CD4-positive, CD25-positive, alpha-beta regulatory T cell (primary cell): ENCODE data around the gene PCDHA4. TPM values are rescaled to one million over a fixed set of nuclear protein-coding genes. Genes with fewer than 3 reads are reported as not detected.

Source experiments
- ATAC-seq, 2 donors: fragments of 150-1000 bp; cut with Tn5 transposase; one replicate each; pipeline ENCODE4 v1.10.0; 2021; ENCODE audit warnings: low read depth in 2 of 2, moderate number of reproducible peaks in 2 of 2, moderate library complexity in 1 of 2
- DNase-seq, 3 donors: peaks; one replicate each; pipeline versions ENCODE4 v3.0.0 to v3.0.0-alpha.2; 2012 to 2022; ENCODE audit warnings: mixed read lengths in 1 of 3
- H3K27ac ChIP-seq: one replicate; pipeline ENCODE4 v1.7.0; 2013; ENCODE audit warnings: mild to moderate bottlenecking, low read length; ENCODE audit not compliant: insufficient read depth, poor library complexity, severe bottlenecking
- H3K27me3 ChIP-seq: one replicate; pipeline ENCODE4 v1.7.0; 2013; ENCODE audit warnings: low read length; ENCODE audit not compliant: control insufficient read depth, insufficient read depth
- H3K36me3 ChIP-seq: one replicate; pipeline ENCODE4 v1.7.0; 2013; ENCODE audit warnings: mild to moderate bottlenecking, low read length, moderate library complexity; ENCODE audit not compliant: control insufficient read depth, insufficient read depth
- H3K4me1 ChIP-seq: 2 replicates; pipeline ENCODE4 v1.7.0; 2013; ENCODE audit warnings: mild to moderate bottlenecking, low read length; ENCODE audit not compliant: insufficient read depth, control insufficient read depth, poor library complexity, severe bottlenecking
- H3K4me3 ChIP-seq: one replicate; pipeline ENCODE4 v1.7.0; 2013; ENCODE audit warnings: low read depth, mild to moderate bottlenecking, low read length, moderate library complexity
- H3K9me3 ChIP-seq, 2 experiments: 1 replicate in 1 of 2; 2 replicates in 1 of 2; pipeline ENCODE4 v1.7.0; 2013; ENCODE audit warnings: low read length in 2 of 2, mild to moderate bottlenecking in 1 of 2, moderate library complexity in 1 of 2; ENCODE audit not compliant: control insufficient read depth in 2 of 2
- H3K27ac Mint-ChIP-seq, 3 donors: one replicate each; pipeline ENCODE4 v1.8.0; 2020 to 2022; ENCODE audit warnings: mild to moderate bottlenecking in 3 of 3, mixed read lengths in 3 of 3, moderate library complexity in 2 of 3
- H3K27me3 Mint-ChIP-seq: one replicate; pipeline ENCODE4 v1.8.0; 2022; ENCODE audit warnings: mild to moderate bottlenecking, mixed read lengths
- H3K36me3 Mint-ChIP-seq: one replicate; pipeline ENCODE4 v1.8.0; 2020; ENCODE audit warnings: mixed read lengths
- H3K4me1 Mint-ChIP-seq, 4 donors: one replicate each; pipeline ENCODE4 v1.8.0; 2020 to 2022; ENCODE audit warnings: mixed read lengths in 4 of 4, mild to moderate bottlenecking in 1 of 4
- H3K4me3 Mint-ChIP-seq, 4 donors: one replicate each; pipeline ENCODE4 v1.8.0; 2020 to 2022; ENCODE audit warnings: mild to moderate bottlenecking in 4 of 4, mixed read lengths in 4 of 4, moderate library complexity in 3 of 4
- H3K9me3 Mint-ChIP-seq, 7 donors: one replicate each; pipeline ENCODE4 v1.8.0; 2020 to 2022; ENCODE audit warnings: mixed read lengths in 7 of 7, mild to moderate bottlenecking in 3 of 7, moderate library complexity in 2 of 7
- polyA plus RNA-seq, 4 donors: library from polyadenylated mRNA; unstranded; fragments of 300-500 nt; fragmentation: Illumina TruSeq; gene quantifications; one replicate each; pipeline ENCODE4 v1.2.3, GENCODE V29; 2021
- total RNA-seq: library from RNA; stranded (reverse); gene quantifications from one replicate; pipeline ENCODE4 v1.2.3, GENCODE V29; 2022

Gene PCDHA4
- total and polyA plus RNA-seq, 5 donors from 2014 or later, result not detected

DNA sequence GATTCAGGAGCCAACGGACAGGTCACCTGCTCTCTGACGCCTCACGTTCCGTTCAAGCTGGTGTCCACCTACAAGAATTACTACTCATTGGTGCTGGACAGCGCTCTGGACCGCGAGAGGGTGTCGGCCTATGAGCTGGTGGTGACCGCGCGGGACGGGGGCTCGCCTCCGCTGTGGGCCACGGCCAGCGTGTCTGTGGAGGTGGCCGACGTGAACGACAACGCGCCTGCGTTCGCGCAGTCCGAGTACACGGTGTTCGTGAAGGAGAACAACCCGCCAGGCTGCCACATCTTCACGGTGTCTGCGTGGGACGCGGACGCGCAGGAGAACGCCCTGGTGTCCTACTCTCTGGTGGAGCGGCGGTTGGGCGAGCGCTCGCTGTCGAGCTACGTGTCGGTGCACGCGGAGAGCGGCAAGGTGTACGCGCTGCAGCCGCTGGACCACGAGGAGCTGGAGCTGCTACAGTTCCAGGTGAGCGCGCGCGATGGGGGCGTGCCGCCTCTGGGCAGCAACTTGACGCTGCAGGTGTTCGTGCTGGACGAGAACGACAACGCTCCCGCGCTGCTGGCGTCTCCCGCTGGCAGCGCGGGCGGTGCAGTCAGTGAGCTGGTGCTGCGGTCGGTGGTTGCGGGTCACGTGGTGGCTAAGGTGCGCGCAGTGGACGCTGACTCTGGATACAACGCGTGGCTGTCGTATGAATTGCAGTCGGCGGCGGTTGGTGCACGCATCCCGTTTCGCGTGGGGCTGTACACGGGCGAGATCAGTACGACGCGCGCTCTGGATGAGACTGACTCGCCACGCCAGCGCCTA, 50.5 kb downstream of the PCDHA4 start:
- no peak overlapping the region for H3K4me3 ChIP-seq
- Mint-ChIP-seq H3K27me3 (no peaks in the 10 kb centered on the region), H3K27ac (no peak overlapping the region), H3K4me1 (no peaks in the 10 kb centered on the region), H3K9me3 (peaks cover 3 to 33% (median 6%) of the 10 kb centered on the region in 7 donors), H3K4me3 (no peak overlapping the region), H3K36me3 (no peaks in the 10 kb centered on the region)
- no peaks in the 10 kb centered on the region for H3K27me3 ChIP-seq
- H3K36me3 ChIP-seq, result no peaks in the 10 kb centered on the region
- ATAC-seq (no peak), DNase-seq (no peak)
- no peak overlapping the region for H3K27ac ChIP-seq
- H3K9me3 ChIP-seq, result peaks cover 11% of the 10 kb centered on the region in 2 experiments
- no peaks in the 10 kb centered on the region for H3K4me1 ChIP-seq

DNA sequence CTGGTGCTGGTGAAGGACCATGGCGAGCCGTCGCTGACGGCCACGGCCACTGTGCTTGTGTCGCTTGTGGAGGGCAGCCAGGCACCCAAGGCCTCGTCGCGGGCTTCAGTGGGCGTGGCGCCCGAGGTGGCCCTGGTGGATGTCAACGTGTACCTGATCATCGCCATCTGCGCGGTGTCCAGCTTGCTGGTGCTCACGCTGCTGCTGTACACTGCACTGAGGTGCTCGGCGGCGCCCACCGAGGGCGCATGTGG, 51.0 kb downstream of the PCDHA4 start:
- Mint-ChIP-seq H3K9me3 (peaks cover 3 to 33% (median 6%) of the 10 kb centered on the region in 7 donors), H3K36me3 (no peaks in the 10 kb centered on the region), H3K4me1 (no peaks in the 10 kb centered on the region), H3K27me3 (no peaks in the 10 kb centered on the region), H3K27ac (no peak overlapping the region), H3K4me3 (no peak overlapping the region)
- Histone ChIP-seq H3K36me3 (no peaks in the 10 kb centered on the region), H3K4me3 (no peak overlapping the region), H3K27ac (no peak overlapping the region), H3K4me1 (no peaks in the 10 kb centered on the region), H3K27me3 (no peaks in the 10 kb centered on the region), H3K9me3 (peaks cover 11% of the 10 kb centered on the region in 2 experiments)
- ATAC-seq (no peak), DNase-seq (no peak)

DNA sequence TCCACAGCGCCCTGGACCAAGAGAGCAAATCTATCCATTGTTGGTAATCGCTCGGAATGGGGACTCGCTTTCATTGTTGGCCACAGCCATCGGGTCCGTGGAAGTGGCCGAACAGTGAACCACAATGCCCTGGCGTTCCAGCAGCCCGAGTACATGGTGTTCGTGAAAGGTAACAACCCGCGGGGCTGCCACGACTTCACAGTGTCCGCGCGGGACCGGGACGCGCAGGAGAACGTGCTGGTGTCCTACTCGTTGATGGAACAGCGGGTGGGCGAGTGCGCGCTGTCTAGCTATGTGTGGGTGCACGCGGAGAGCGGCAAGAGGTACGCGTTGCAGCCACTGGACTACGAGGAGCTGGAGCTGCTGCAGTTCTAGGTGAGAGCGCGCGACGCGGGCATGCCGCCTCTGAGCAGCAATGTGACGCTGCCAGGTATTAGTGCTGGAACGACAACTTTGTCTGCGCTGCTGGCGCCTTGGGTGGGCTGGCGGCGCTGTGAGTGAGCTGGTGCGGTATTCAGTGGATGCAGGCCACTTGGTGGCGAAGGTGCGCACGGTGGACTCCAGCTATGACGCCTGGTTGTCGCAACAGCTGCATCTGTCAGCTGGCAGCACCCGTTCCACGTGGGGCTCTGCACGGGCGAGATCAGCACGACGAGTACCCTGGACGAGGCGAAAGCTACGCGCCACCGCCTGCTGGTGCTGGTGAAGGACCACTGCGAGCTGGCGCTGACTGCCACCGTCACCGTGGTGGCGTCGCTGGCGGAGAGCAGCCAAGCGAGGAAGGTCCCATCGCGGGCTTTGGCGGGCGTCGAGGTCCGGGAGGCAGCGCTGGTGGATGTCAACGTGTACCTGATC, 55.8 kb downstream of the PCDHA4 start:
- ATAC-seq (no peak), DNase-seq (no peak)
- Mint-ChIP-seq H3K36me3 (no peaks in the 10 kb centered on the region), H3K9me3 (peaks cover 0 to 15% (median 6%) of the 10 kb centered on the region in 7 donors), H3K27me3 (no peaks in the 10 kb centered on the region), H3K4me1 (no peaks in the 10 kb centered on the region), H3K27ac (no peak overlapping the region), H3K4me3 (no peak overlapping the region)
- Histone ChIP-seq H3K4me1 (no peaks in the 10 kb centered on the region), H3K9me3 (peaks cover 0 to 4% of the 10 kb centered on the region in 2 experiments), H3K27me3 (no peaks in the 10 kb centered on the region), H3K27ac (no peak overlapping the region), H3K4me3 (no peak overlapping the region), H3K36me3 (no peaks in the 10 kb centered on the region)

Other genes starting within 250 kb of the PCDHA4 start
- 38.9 TPM for gene SRA1, start 249.6 kb upstream of the PCDHA4 start, total RNA-seq
- gene SRA1, start 249.6 kb upstream of the PCDHA4 start, polyA plus RNA-seq, result 10 to 100 TPM; 36.6 to 44.3 (median 38.4) TPM
- 50.8 TPM for gene APBB3, start 242.5 kb upstream of the PCDHA4 start, total RNA-seq
- gene APBB3, start 242.5 kb upstream of the PCDHA4 start, polyA plus RNA-seq, result 1 to 10 TPM; 3.4 to 5.2 (median 4.0) TPM
- gene SLC35A4, start 242.2 kb upstream of the PCDHA4 start, total RNA-seq, result 35.0 TPM
- gene SLC35A4, start 242.2 kb upstream of the PCDHA4 start, polyA plus RNA-seq, result 10 to 100 TPM; 69.3 to 89.5 (median 78.0) TPM
- not detected for gene CD14, start 173.9 kb upstream of the PCDHA4 start, total RNA-seq
- gene CD14, start 173.9 kb upstream of the PCDHA4 start, polyA plus RNA-seq, result 1 to 10 TPM; 1.3 to 2.6 (median 2.1) TPM
- gene TMCO6, start 167.6 kb upstream of the PCDHA4 start, total RNA-seq, result 22.6 TPM
- 10 to 100 TPM; 17.0 to 24.1 (median 18.4) TPM for gene TMCO6, start 167.6 kb upstream of the PCDHA4 start, polyA plus RNA-seq
- 42.6 TPM for gene NDUFA2, start 159.4 kb upstream of the PCDHA4 start, total RNA-seq
- 100 to 1,000 TPM; 165 to 208 (median 169) TPM for gene NDUFA2, start 159.4 kb upstream of the PCDHA4 start, polyA plus RNA-seq
- 170 TPM for gene IK, start 159.2 kb upstream of the PCDHA4 start, total RNA-seq
- gene IK, start 159.2 kb upstream of the PCDHA4 start, polyA plus RNA-seq, result 100 to 1,000 TPM; 136 to 197 (median 184) TPM
- 47.5 TPM for gene WDR55, start 142.2 kb upstream of the PCDHA4 start, total RNA-seq
- gene WDR55, start 142.2 kb upstream of the PCDHA4 start, polyA plus RNA-seq, result 10 to 100 TPM; 17.6 to 25.3 (median 19.9) TPM
- 2.1 TPM for gene DND1, start 133.5 kb upstream of the PCDHA4 start, total RNA-seq
- gene DND1, start 133.5 kb upstream of the PCDHA4 start, polyA plus RNA-seq, result not detected
- gene HARS1, start 115.7 kb upstream of the PCDHA4 start, total RNA-seq, result 56.5 TPM
- gene HARS1, start 115.7 kb upstream of the PCDHA4 start, polyA plus RNA-seq, result 10 to 100 TPM; 58.0 to 74.4 (median 60.5) TPM
- gene HARS2, start 115.6 kb upstream of the PCDHA4 start, total RNA-seq, result 29.8 TPM
- gene HARS2, start 115.6 kb upstream of the PCDHA4 start, polyA plus RNA-seq, result 10 to 100 TPM; 20.7 to 24.4 (median 22.2) TPM
- gene ZMAT2, start 106.6 kb upstream of the PCDHA4 start, total RNA-seq, result 48.5 TPM
- 10 to 100 TPM; 81.8 to 97.5 (median 90.9) TPM for gene ZMAT2, start 106.6 kb upstream of the PCDHA4 start, polyA plus RNA-seq
- gene PCDHA1, start 20.9 kb upstream of the PCDHA4 start, total RNA-seq, result not detected
- not detected for gene PCDHA1, start 20.9 kb upstream of the PCDHA4 start, polyA plus RNA-seq
- gene PCDHA2, start 12.2 kb upstream of the PCDHA4 start, total RNA-seq, result not detected
- not detected for gene PCDHA2, start 12.2 kb upstream of the PCDHA4 start, polyA plus RNA-seq
- not detected for gene PCDHA3, start 6.0 kb upstream of the PCDHA4 start, total RNA-seq
- not detected for gene PCDHA3, start 6.0 kb upstream of the PCDHA4 start, polyA plus RNA-seq
- not detected for gene PCDHA5, start 14.5 kb downstream of the PCDHA4 start, total RNA-seq
- not detected for gene PCDHA5, start 14.5 kb downstream of the PCDHA4 start, polyA plus RNA-seq
- not detected for gene PCDHA6, start 20.9 kb downstream of the PCDHA4 start, total RNA-seq
- not detected for gene PCDHA6, start 20.9 kb downstream of the PCDHA4 start, polyA plus RNA-seq
- gene PCDHA7, start 27.2 kb downstream of the PCDHA4 start, total RNA-seq, result not detected
- gene PCDHA7, start 27.2 kb downstream of the PCDHA4 start, polyA plus RNA-seq, result not detected
- not detected for gene PCDHA8, start 34.1 kb downstream of the PCDHA4 start, total RNA-seq
- not detected for gene PCDHA8, start 34.1 kb downstream of the PCDHA4 start, polyA plus RNA-seq
- gene PCDHA9, start 41.3 kb downstream of the PCDHA4 start, total RNA-seq, result not detected
- not detected for gene PCDHA9, start 41.3 kb downstream of the PCDHA4 start, polyA plus RNA-seq
- not detected for gene PCDHA10, start 48.8 kb downstream of the PCDHA4 start, total RNA-seq
- gene PCDHA10, start 48.8 kb downstream of the PCDHA4 start, polyA plus RNA-seq, result not detected
- not detected for gene PCDHA11, start 61.9 kb downstream of the PCDHA4 start, total RNA-seq
- gene PCDHA11, start 61.9 kb downstream of the PCDHA4 start, polyA plus RNA-seq, result not detected
- not detected for gene PCDHA12, start 68.2 kb downstream of the PCDHA4 start, total RNA-seq
- gene PCDHA12, start 68.2 kb downstream of the PCDHA4 start, polyA plus RNA-seq, result not detected
- not detected for gene PCDHA13, start 75.1 kb downstream of the PCDHA4 start, total RNA-seq
- not detected for gene PCDHA13, start 75.1 kb downstream of the PCDHA4 start, polyA plus RNA-seq
- not detected for gene PCDHAC1, start 119.2 kb downstream of the PCDHA4 start, total RNA-seq
- gene PCDHAC1, start 119.2 kb downstream of the PCDHA4 start, polyA plus RNA-seq, result not detected
- gene PCDHAC2, start 159.4 kb downstream of the PCDHA4 start, total RNA-seq, result not detected
- not detected for gene PCDHAC2, start 159.4 kb downstream of the PCDHA4 start, polyA plus RNA-seq
- not detected for gene PCDHB1, start 244.3 kb downstream of the PCDHA4 start, total RNA-seq
- gene PCDHB1, start 244.3 kb downstream of the PCDHA4 start, polyA plus RNA-seq, result not detected